HG03457 (cell line): ENCODE measurements around the gene PRKCH.

ENCODE experiments used
- ATAC-seq: cut with Tn5 transposase; IDR thresholded peaks from one replicate; pipeline ENCODE4 v1.9.1; 2021; ENCODE audit warnings: moderate number of reproducible peaks; ENCODE audit not compliant: unreplicated experiment

The PRKCH gene

DNA sequence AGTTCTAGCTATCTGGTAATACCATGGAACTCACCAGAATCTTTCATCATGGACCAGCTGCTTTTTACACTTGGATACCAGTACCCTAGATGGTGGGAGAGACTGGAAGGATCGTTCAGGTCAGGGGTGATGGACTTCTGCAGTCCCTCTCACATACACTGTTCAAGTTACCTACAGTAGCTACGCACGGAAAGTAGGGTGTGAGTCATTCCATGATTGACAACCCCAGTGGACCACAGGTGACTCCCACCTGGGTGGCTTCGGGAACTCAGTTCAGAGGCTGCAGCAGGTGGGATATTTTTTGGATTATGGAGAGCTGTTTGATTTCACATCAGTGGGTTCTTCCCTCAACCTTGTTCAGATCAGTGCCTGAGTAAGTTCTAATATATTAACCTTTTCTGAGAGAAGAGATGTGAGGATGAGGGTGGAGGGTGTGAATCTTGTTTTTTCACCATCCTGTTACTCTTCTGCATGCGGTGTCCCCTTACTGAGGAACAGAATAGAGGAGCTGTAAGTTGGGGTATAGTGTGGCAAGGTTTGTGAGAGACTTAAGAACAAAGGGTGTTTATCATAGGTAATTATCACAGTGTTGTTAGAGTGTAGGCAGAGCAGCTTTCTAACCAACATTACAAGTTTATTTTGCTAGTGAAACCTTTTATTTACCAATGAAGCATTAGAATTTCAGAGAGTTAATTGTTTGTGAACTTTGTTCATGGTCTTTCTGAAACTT, 39.6 kb downstream of the PRKCH start:
- no peak for ATAC-seq

DNA sequence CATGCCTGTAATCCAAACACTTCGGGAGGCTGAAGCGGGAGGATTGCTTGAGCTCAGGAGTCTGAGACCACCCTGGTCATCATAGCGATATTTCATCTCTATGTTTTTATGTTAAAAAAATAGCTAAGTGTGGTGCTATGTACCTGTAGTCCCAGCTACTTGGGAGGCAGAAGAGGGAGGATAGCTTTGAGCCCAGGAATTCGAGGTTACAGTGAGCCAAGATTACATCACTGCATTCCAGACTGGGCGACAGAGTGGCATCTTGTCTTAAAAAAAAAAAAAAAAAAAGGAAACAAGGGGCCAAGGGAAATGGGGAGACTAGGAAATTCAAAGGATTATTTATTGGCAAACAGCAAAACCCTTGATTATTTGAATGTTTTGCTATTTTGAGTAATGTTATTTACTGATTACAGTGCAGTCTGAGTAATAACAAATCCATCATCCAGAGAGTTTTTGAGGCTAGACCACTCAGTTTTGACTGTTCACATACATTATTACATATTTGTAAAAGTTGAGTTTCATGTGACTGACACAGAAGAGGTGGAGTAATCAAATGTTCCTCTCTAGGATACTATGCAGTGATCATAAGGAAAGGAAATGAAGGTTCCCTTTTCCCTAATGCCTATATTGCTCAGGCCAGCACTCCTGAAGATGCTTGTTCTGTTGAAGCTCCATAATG, 40.8 kb downstream of the PRKCH start:
- ATAC-seq, result no peak

DNA sequence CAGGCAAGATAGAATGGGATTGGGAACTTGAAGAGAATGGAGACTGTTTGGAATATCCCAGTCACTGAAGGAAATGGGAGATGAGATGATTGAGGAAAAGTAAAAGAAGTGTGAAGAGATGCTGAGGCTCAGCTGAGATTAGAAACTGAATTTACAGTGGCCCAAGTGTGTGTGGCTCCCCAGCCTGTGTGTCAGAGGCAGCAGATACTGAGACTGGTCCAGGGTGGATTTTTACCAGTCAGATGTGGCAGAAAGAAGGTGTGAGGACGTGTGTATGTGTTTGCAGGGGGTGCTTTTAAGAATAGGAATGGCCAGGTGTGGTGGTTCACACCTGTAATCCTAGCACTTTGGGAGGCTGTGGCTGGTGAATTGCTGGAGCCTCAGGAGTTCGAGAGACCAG, 42.9 kb downstream of the PRKCH start:
- ATAC-seq, result no peak

DNA sequence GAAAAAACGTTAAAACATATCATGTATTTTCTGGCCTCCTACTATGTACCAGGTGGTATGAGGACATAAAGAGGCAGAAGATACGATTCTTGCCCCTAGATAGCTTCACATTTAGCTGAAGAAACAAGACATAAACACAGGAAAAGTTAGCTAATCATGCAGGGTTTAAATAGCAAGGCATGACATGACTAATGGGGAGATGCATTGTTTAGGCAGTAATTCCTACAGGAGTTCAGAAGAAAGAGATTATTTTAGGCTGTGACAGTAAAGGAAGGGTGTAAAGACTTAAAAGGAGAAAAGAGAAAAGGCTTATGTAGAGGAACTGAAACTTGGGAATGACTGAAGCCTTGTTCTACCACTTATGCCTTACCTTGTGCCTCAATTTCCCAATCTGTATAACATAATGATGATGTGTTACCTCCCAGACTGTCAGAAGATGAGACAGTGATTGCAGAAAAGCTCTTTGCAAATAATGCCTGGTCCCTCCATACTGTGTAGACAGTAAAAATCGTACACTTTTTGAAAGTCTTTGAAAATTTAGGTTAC, 44.4 kb downstream of the PRKCH start:
- no peak for ATAC-seq

DNA sequence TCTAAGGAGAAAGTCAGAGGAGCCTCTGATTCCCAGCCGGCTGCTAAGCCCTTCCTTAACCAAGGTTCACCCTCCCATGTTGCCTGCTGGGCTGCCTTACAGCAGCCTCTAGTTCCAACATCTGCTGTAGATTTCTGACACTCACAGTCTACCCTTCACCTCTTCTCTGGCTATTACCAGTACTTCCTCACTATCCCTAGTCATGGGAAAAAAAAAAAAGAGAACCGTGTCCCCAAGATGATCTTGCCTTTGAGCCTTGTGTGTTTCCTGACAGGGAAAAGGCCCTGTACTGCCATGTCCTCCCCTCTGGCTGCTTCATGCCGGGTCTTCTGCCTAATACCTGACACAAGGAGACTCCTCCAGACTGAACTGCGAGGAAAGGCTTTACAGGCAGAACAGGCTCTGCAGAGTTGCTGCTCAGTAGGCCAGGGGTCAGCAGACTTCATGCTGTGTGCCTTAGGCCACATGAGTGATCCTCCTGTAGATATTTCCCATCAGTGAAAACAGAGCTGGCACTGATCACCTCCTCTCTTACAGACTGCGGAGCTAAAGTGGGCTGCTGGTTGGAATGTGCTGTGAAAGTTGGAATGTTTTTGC, 46.8 kb downstream of the PRKCH start:
- ATAC-seq, result no peak

DNA sequence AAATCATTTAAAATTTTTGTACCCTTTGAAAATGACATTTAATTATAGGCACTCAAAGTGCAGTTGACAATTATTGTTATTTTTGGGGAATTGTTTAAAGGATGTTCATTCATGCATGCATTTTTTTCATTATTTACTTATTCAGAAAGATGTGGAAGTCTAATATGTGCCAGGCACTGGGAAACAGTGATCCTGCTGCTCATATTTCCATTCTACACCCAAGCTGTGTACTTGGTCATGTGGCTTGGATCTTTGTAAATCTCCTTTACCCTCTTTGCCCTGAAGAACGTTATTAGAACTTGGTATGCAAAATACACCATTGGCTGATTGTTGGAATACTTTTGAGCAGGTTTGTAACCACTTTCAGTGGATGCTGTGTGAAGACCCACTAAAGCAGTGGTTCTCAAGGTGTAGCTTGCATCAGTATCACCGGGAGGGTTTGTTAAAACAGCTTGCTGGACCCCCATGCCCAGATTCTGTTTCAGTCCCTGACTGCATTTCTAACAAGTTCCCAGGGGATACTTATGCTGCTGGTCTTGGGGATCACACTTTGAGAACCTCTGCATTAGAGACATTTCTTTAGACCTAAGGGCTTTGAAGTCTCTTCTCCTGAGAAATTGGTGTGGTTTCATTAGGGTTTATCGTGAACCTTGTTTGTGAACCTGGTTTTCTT, 47.5 kb downstream of the PRKCH start:
- ATAC-seq, result no peak

DNA sequence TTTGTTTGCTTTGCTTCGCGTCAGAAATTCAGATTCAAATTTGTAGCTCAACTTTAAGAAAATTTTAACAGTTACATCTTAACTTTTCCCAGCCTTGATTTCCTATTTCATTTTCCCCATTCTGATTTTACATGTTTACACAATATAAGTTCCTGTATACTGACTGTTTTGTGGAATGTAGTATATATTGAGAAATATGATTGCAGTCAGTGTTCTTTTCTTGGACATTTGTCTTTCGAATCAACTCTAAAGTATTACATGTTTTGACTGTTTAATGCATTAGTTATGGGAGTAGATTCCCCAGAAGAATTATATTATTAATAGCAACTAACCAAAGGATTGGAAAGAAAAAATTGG, 48.1 kb downstream of the PRKCH start:
- ATAC-seq, result no peak

DNA sequence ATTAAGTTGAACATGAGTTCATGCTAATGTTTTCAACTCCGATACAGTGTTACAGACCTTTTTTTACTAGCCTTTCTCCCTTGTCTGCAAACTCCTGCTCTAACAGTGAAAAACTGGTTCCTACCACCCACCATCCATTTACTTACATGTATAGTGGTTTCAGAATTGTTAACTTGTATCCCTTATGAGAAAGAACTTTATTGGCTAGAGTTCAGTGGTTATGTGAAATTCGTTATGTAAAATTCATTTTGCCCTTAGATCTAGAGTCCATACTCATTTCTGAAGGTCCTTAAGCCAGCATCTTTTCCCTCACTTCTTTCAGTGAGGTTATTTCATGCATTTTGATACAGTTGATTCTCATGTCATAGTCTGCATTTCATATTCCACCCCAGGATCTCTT, 51.0 kb downstream of the PRKCH start:
- ATAC-seq, result no peak

DNA sequence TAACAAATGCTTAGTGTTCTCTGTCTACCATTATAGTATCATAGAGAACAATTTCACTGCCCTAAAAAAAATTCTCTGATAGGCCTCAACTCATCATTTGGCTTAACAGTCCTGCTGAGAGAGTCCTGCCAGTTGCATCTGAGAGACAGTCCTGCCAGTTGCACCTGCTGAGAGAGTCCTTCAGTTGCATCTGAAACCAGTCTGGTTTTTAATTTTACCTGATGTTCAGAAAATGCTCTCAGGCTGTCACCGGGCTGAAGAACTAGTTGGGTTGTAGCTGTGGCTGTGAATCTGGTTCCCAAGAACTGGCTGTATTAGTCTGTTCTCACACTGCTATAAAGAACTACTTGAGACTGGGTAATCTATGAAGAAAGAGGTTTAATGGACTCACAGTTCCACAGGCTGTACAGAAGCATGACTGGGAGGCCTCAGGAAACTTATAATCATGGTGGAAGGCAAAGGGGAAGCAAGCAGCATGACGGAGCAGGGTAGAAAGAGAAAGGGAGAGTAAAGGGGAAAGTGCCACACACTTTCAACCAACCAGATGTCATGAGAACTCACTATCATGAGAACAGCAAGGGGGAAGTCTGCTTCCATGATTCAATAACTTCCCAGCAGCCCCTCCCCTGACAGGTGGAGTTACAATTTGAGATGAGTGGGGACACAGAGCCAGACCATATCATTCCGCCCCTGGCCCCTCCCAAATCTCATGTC, 51.6 kb downstream of the PRKCH start:
- no peak for ATAC-seq

DNA sequence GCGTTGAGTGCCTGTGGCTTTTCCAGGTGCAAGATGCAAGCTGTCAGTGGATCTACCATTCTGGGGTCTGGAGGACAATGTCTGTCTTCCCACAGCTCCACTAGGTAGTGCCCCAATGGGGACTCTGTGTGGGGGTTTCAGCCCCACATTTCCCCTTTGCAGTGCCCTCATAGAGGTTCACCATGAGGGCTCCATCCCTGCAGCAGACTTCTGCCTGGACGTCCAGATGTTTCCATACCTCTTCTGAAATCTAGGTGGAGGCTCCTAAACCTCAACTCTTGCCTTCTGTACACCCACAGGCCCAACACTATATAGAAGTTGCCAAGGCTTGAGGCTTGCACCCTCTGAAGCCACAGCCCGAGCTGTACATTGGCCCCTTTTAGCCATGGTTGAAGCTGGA, 52.9 kb downstream of the PRKCH start:
- ATAC-seq, result no peak

DNA sequence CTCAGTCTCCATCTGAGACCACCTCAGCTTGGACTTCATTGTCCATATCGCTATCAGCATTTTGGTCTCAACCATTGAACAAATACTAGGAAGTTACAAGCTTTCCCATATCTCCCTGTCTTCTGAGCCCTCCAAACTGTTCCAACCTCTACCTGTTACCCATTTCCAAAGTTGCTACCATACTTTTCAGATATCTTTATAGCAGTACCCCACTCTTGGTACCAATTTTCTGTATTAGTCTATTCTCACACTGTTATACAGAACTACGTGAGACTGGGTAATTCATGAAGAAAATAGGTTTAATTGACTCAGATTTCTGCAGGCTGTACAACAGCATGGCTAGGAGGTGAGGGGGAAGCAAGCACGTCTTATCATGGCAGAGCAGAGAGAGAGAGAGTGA, 53.8 kb downstream of the PRKCH start:
- ATAC-seq, result no peak

DNA sequence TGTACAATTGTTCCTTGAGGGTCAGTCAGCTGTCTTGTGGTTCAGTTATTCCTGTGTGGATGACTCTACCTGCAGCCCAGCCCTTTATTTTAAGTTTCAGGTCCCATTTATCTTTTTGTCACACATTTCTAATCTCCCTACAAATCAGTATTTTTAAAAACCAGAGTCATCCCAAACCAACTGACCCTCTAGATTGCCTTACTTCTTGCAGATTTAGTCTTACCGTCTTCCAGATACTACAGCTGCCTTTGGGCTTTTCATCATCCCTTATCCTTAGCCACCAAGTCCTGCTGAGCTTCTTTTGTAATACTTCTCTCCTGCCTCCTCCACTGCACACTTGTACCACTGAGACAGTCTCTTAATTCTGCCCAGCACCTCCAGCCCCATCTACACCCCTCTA, 54.9 kb downstream of the PRKCH start:
- no peak for ATAC-seq

DNA sequence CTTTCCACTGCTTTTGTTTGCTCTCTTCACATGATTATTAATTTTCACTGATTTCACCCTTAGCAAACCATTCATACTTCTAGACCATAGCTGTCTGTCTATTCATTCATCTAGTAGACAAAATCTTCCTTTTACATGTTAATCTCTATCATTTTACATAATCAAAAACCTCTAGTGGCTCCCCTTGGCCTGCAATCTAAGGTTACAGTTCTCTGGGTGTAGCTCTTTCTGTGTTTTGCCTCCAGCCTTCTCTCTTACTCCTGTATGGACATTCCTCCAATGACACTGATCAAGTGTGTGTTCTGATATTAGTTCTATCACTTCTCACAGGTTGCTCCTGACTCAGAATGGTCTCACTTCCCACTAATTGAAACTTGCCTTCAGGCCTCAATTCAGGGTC, 56.4 kb downstream of the PRKCH start:
- ATAC-seq, result no peak

DNA sequence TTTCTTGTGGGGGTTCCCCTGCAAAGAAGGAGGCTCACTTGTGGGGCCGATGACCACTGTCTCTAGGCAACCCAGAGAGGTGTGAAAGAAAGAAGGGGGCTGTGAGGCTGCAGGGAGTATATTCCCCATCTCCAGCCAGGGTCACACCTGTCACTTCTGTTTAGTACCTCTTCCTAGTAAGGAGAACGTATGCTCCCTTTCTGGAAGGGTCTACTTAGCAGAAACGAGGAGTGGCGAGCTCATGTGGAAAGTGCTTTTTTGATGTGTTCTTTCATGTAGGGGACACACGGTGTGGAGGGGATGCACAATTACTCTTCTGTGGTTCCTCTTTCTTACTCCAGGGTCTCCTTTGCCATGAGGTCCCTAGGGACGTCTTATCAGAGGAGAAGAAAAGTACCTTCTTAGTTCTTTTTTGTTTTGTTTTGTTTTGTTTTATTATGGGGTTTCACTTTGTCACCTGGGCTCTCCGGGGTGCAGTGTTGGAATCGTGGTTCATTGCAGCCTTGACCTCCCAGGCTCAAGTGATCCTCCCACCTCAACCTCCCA, 58.3 kb downstream of the PRKCH start:
- no peak for ATAC-seq

DNA sequence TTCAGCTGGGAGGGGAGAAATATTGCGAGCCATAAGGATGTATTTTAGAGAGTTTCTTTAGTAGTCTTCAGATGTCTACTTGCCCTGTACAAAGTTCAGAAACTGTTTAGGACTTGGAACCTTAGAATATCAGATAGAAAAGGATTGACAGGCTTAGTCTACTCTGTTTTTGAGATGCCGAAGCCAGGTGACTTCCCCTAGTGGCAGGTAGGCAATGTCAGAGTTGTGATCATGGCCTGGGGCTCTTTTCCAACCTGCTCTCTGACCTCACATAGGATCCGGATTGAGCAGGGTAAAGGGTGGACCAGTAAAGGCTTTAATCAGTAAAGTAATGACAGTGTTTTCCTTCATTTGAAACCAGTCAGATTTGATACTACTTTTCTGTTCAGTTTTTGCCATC, 59.6 kb downstream of the PRKCH start:
- ATAC-seq, result no peak

DNA sequence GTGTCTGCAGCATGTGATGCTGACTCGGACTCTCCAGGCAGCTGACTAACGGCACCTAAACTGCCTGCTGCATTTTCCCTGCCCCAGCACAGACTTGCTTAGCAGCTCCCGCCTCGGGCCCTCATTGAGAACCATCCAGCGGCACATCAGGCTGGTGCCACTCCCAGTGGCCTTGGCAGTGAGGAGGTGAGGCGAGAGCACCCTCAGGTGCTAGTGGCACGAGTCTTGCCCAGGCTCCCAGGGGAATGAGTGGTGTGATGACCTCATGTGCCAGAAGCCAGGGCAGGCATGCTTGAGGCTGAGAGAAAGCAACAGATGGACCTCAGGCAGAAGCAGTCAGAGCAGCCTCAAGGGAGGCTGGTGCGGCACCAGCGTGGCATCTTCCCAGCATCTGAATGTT, 60.2 kb downstream of the PRKCH start:
- ATAC-seq, result no peak

DNA sequence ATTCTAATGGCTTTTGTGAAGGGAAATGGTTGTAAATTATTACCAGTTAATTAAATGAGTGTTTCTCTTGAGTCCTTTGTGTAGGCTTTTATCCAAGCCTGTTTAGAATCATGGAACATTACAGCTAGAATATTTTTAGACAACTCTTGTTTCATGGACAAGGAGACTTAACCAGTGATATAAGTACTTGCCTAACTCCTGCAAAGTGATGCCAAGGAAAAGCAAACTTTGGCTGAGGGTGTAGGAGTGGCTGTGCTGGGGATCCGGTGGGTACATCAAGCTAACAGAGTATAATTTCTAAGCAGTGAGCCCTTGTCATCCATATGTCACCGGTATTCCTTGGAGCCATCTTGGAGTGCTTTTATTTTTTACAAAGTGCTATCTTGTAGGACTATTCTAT, 61.5 kb downstream of the PRKCH start:
- no peak for ATAC-seq

DNA sequence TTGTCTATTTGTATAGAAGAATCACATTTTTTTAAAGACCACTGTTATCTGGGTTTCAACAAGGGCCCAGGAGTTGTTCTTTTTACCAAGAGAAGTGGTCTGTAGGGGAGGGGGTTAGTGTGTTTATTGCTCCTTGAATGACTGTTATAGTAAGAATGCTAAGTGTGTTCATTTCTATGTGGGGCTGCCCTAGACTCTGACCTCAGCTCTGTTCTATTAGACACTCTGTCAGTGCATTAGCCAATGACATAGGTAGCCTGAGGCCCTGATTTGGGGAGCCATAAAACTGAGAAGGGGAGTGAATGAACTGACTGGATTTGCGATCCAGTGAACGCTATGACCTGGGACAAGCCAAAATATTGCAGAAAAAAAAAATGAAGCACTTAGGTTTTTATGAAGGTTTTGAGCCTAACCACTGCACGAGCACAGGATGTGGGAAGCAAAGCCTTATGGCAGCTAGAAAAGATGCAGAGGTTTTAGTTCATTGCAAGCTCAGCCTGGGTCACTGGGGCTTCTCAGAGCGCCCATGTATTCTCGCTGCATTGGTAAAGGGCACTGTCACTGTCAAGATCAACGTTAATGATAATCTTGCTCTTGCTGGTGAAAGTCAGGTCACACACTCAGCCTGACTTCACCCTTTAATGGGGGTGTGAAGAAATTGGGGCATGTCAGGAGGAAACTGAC, 63.8 kb downstream of the PRKCH start:
- ATAC-seq, result no peak

DNA sequence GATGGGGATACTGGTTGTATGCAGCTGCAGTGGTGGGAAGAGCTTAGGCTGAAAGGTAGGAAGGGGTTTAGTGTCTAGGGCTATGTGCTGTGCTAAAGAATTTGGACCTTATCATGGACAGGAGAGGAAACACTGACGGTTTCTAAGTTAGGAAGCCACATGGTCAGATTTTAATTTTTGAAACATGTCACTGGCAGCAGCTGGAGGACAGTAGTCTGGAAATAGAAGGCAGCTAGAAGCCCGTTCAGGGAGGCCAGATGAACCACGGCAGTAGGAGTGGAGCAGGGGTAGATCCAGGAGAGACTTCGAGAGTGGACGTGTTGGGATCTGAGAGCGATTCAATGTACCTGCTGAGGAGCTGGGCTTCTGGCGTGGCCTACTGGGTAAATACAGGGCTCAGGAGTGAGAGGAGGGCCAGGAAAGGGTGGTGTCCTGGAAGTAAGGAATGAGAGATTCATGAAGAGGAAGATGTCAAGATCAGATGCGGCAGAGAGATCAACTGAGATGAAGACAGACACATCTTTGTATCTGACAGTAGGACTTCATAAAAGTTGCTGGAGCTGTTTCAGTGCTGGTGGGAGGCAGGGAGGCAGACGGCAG, 64.9 kb downstream of the PRKCH start:
- ATAC-seq, result no peak

DNA sequence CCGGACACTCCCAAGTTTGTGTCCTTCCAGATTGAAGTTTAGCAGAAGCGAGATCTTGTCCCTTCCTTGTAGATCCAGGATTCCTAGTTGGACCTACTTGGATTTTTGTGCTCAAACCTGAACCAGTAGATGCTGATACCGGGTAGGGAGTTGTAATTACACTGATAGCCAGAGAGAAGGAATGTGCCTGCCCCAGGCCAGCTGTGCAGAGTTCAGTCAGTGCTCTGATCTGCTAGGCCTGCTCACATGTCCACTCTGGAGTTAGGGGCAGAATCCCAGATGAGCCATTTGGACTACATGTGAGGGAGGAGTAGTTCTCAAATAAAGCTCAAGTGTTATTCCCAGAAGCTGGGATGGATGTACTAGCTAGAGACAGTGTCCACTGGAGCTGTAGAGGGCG, 65.7 kb downstream of the PRKCH start:
- ATAC-seq, result no peak
